Activated naive CD4-positive, alpha-beta T cell (primary cell): Measurements from ENCODE around the gene SIK2.
"Not testable (repeated sequence)": the region's sequence is repeated elsewhere in the genome, so short reads cannot be mapped to it uniquely, and the experiment has no call there.

ENCODE experiments used
- DNase-seq, 4 experiments: peaks; one replicate each; lab custom pipeline; 2025; lab: John Stamatoyannopoulos, UW

The SIK2 gene

DNA sequence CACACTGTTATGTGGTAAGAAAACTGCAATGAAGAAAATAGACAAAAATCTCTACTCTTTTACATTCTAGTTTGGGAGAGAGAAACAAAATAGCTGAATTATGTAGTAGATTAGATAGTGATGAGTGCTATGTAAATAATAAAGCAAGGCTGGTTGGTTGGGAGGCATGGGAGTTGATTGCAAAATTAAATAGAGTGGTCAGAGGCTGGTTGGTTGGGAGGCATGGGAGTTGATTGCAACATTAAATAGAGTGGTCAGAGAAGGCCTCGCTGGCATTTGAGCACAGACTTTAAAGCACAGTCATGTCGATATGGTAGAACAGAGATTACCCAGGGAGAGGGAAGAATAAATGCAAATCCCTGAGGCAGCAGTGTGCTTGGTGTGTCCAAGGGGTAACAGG lies 22.4 kb downstream of the SIK2 start:
- DNase-seq: no peak

DNA sequence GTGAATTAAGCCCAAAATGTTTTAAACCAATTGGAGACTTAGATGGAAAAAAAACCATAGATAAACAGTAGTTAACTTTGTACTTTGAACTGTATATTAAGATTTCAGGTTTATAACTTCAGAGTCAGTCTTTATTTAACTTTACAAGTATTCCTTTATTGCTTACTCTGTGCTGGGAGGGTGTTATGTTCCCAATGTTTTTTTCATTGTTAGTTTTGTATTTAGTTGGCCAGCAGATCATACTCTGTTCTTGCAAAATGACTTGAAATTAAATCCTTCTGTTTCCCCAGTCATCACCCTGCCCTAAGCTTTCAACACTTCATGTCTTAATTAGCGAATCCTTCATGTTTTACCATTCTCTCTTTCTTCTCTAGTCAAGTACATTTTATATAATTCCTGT lies 25.3 kb downstream of the SIK2 start:
- no peak for DNase-seq

- no peak for DNase-seq
These were observed 27.2 kb downstream of the SIK2 start for GRCh38 chr11:111629499-111629898.

DNA sequence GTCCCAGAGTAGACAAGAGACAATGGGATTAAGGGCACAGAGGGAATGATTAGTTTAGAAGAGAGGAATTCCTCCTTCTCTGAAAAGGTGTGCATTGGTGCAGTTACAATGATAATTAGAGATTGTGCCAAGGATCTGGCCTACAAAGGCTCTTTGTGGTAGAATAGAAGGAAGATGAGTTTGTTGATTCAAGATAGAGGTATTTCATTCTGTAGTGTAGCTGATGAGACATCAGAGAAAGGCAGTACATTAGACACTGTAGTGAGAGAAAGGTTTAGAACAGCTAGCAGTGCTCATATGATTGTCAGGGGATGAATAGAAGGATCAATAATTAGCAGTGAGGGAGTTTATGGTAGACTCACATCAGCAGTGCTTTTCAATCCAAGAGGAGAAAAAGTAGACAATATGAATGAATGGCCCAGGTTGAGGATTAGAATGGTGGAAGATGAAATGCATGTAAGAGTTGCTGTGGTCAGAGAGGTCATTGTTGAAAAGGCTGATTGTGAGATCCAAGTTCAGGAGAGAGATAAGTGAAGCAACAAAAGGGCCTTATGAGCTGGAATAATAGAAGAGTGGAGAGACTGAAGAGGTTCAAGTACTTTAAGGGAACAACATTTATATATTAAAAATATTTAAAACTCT lies 28.9 kb downstream of the SIK2 start:
- no peak for DNase-seq

- no peak for DNase-seq
These were observed 29.4 kb downstream of the SIK2 start for GRCh38 chr11:111631666-111632039.

DNA sequence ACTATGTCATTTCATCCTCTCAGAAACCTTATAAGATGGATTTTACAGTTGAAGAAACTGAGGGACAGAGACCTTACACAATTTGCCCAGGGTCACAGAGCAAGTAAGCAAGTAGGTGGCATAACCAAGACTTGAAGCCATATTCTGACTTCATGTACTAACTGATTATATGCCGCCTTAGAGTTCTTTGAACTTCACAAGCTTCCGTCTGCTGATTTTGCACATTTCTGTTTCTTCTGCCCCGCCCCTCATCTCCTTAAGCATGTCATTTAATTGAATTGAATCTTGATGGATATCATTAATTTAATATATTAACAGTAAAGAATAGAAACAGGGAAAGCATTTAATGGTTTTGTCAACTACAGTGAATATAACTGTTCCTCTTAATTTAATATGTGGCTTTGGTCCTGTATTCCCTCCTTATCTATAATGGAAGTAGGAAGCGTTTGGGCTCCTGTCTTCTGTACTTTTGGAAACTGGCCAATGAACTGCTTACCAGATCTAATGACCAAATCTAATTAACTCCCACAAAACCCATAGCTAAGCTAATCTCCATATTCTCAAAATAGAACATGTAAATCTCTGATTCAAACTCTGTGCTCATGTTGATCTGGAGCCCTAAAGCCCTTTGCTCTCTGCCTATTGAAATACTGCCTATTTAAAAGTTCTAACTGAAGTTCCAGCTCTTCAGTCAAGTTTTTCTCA lies 30.4 kb downstream of the SIK2 start:
- DNase-seq: no peak

- DNase-seq: no peak
These were observed 31.0 kb downstream of the SIK2 start for GRCh38 chr11:111633248-111633647.

- DNase-seq: no peak
These were observed 31.6 kb downstream of the SIK2 start for GRCh38 chr11:111633756-111634362.

- no peak for DNase-seq
These were observed 32.9 kb downstream of the SIK2 start for GRCh38 chr11:111634981-111635705.

GRCh38 chr11:111635706-111636045 lies 33.4 kb downstream of the SIK2 start:
- DNase-seq: no peak

DNA sequence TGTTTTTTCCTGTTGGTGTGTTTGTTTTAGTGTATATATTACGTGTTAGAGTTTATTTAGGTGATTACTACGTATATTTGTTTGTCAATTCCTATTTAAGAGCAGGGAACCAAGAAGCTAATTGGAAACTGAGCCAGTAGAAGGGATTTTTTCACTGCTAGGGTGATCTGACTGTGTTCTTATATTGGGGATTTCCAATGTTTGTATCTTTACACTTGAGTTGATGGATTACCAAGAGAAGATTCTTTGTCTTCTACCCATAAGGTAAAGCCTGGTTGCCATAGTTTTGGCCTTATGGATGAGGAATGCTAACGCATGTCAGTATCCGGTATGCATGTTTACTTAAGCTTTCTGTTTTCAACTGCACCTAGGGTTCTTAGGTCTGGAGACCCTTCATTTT lies 35.6 kb downstream of the SIK2 start:
- DNase-seq: no peak

GRCh38 chr11:111639226-111639925 lies 37.1 kb downstream of the SIK2 start:
- no peak for DNase-seq

DNA sequence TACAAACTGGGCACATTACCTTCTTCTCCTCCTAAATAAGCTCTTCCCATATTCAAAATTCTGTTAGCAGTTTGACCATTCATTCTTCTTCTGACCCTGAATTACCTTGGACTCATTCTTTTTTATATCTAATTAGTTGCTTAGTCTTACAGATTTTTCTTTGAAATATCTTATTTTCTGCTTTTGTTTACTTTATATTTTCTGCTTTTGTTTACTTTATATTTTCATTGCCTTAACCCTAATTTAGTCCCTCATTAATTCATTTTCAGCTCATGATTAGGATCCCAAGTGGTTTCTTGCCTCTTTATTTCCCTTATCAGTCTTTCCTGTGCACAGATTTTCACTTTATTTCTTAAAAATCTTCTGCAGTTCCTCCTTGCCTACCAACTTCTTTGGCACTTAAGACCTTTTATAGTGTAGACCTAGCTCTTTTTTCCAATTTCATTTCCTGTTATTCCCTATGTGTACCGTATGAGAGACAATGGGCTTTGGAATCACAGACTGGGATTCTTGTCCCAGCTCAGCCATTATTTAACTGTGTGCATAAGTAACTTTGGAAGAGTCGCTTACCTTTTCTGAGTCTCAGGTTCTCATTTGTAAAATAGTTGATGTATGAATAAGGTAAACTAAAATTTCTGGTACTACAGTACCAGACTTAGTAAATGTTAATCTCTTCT lies 39.2 kb downstream of the SIK2 start:
- DNase-seq: no peak

- DNase-seq: no peak
These were observed 40.3 kb downstream of the SIK2 start for GRCh38 chr11:111642542-111642941.

GRCh38 chr11:111644922-111645321 lies 42.7 kb downstream of the SIK2 start:
- no peak for DNase-seq

DNA sequence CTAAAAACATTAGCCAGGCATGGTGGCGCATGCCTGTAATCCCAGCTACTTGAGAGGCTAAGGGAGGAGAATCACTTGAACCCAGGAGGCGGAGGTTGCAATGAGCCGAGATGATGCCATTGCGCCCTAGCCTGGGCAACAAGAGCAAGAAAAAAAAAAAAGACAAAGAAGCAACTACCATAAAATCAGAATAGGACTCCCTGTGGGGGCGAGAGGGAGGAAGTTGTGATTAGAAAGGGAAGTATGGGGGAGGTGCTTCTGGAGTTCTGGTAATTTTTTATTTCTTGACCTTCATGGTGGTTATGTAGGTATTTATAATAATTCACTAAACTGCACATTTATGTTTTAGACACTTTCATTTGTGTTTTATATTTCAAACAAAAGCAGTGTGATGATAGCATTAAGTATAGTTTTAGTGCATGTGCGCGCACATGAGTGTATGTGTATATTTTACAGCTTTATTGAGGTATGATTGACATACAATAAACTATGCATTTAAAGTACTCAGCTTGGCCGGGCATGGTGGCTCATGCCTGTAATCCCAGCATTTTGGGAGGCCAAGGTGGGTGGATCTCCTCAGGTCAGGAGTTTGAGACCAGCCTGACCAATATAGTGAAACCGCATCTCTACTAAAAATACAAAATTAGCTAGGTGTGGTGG lies 43.5 kb downstream of the SIK2 start:
- no peak for DNase-seq

DNA sequence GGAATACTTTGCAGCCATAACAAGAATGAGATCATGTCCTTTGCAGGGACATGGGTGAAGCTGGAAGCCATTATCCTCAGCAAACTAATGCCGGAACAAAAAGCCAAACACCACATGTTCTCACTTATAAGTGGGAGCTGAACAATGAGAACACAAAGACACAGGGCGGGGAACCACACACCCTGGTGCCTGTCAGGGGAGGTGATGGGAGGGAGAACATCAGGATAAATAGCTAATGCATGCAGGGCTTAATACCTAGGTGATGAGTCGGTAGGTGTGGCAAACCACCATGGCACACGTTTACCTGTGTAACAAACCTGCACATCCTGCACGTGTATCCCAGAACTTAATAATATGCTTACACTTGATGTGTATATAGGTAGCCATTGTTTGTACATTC lies 49.1 kb downstream of the SIK2 start:
- DNase-seq: not testable (repeated sequence)

- no peak for DNase-seq
These were observed 49.9 kb downstream of the SIK2 start for GRCh38 chr11:111652184-111652583.

- DNase-seq: no peak
These were observed 52.4 kb downstream of the SIK2 start for GRCh38 chr11:111654601-111655000.

GRCh38 chr11:111655924-111656323 lies 53.7 kb downstream of the SIK2 start:
- no peak for DNase-seq

DNA sequence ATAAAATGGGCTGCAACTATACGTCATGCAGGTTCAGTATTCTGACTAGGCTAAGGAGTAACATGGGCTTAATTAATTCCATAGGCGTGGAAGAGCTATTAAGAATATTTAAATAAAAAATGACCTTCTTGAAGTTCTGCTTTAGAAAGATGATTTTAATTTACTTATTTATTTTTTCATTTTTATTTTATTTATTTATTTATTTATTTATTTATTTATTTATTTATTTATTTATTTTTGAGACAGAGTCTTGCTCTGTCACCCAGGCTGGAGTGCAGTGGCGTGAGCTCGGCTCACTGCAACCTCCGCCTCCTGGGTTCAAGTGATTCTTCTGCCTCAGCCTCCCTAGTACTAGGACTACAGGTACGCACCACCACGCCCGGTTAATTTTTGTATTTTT lies 55.7 kb downstream of the SIK2 start:
- DNase-seq: not testable (repeated sequence)
